RPMI7951 (cell line): ENCODE measurements around the gene ZNF408. TPM values are rescaled to one million over a fixed set of nuclear protein-coding genes. Genes with fewer than 3 reads are reported as not detected.
A peak's percentile ranks its signal among the peaks of the same experiment; 100 is the strongest.

Source experiments
- DNase-seq: peaks from one replicate; pipeline ENCODE4 v3.0.0-alpha.2; 2012; ENCODE audit warnings: low read depth
- total RNA-seq: library from RNA; depleted of rRNA; stranded (reverse); fragments of >200 nt; shearing (Covaris generic); gene quantifications from 2 replicates; pipeline ENCODE4 v1.2.3, GENCODE V29; 2014

ZNF408 gene
- total RNA-seq, 1 experiment from 2014 or later, result 4.7 TPM

DNA sequence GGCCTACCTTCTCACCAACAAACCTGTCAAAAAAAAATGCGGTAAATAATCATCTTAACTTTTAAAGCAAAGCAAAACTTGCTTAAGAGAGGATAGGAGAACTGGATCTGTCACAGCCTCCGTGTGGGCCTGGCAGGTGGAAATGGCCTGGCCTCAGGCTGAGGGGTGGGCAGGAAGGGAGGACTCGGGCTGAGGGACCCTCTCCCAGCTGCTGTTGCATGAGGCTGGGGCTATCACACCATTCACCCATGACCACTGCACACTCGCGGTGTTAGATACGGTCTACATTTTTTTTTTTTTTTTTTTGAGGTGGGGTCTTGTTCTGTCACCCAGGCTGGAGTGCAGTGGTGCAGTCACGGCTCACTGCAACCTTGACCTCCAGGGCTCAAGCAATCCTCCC is 24.9 kb upstream of the ZNF408 start:
- DNase-seq, result no peak

DNA sequence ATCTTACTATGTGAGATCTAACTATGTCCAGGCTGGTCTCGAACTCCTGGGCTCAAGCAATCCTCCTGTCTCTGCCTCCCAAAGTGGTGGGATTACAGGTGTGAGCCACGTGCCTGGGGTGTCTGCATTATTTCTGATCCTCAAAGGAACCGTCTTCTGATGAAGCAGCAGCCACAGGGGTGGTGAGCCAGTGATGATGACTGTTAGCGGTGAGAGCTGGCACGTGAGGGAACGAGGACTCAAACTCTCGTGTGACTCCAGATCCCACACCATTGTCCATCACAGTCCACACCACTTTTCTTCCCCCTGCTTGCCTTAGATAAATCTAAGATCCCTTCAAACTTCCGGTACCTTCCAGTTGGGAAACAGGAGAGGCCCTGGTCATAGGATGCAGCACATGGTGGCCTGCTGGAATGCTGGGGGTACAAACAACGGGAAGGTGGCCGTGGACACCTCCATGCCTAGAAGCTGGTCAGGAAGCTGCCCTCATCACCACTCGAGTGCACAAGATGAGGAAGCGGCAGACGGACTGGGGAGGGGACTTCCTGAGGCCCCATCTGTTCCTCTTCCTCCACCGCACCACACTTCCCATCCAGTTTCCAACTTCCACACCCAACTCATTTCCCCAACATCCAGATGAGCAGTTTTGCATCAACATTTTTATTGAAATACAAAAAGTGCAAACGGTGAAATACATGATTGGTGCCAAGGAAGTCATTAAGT is 24.2 kb upstream of the ZNF408 start:
- no peak for DNase-seq

DNA sequence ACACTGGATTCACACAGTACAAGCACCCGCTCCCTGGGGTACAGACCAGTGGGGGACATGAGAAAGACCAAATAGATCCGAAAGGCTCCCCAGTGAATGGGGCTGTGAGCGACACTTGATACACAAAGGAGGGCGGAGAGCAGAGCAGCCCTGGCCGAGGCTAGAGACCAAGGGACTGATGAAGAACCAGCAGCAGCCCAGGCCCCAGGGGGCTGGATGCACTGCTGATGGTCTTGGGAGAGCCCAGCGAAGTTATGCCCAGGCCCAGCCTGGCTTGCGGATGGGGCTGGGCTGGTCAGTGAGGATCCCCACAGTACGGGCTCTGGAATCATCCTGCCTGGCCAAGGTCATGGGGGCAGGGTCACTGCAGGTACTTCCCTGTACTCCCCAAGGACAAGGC is 23.7 kb upstream of the ZNF408 start:
- no peak for DNase-seq

DNA sequence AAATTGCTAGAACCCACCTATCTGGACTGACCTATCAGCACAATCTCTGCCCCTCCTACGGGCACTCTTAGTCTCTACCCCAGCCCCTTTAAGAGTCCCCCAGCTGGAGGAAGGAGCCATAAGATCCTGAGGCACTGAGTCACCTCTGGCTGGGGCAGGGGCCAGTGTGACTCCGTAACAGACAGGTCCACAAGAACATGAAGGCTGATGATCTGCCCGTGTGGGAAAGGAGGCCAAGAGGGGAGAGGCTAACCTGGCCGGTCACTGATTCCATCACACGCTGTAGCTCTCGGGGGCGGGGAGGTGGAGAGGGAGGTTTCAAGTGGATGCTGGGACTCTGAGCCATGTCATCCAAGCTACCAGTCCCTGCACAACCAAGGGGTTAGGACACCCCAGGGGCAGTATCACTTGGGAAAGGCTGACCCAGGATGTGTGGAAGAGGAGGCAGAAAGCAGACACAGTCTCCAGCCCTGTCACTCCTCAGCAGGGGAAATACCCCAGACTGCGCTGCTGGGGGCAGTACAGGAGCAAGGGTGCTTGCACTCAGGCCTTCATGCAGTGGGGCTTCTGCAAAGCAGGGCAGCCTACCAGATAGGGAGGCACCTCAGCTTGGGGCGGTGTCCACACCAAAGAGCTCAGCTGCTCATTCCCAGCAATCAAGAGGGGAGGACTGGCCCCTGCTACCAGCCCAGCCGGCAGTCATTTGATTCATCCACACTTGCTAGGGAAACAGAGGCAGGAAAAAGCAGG is 22.7 kb upstream of the ZNF408 start:
- DNase-seq, result no peak

DNA sequence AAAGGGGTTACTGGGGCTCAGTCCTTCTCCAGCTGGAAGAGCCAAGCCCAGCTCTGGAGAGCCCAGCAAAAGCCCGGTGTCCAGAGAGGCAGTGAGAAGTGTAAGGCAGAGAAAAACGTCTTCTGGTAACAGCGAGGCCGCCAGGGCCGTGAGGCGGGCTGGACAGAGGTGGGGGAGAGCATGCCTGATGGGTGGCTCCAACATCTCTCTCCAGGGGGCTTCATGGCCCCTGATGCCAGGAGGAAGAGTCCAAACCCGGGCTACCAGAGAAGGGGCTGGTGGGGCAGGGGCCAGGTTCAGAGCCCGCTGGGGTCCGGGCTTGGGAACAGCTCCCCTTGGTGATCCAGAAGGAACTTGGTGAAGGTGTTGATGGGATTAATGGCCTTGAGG is 22.1 kb upstream of the ZNF408 start:
- no peak for DNase-seq

DNA sequence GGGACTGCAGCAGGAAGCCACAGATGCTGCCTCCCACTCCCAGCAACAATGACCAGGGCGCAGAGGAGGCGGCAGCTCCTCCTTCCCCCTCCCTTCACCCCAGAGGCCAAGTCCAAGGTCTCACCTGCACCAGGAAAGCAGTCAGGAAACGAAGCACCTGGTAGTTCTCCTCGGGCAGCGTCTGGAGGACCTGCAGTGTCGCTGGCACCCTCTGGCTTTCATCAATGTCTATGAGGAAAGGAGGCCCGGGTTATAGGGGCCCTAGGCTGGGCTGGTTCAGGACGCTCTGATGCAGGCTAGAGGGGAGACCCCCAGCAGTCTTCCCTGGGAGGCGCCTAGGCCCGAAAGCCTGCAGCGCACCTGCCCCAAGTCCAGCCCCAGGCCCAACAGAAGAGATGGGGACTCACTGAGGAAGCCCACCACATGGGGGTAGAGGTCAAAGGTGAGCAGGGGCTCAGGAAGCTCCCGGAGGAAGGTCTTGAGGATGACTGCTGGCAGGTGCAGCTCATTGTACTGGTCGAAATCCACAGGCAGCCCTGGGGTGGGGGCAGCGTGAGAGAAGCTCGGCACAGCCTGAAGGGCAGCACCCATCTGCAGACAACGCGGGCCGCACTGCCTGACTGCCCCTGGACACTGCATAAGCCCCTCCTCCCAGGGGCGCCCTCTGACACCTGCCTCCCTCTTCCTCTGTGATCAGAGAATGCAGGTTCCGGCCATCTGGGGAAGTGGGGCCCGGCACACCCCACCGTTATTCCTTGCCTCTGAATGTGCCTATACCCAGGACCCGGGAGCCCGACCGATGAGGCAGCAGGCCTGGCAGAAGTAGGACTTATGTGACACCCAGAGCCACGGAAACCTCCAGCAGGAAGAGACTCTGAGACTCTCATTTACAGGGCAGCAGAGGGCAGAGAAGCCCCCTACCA is 21.3 kb upstream of the ZNF408 start:
- no peak for DNase-seq

DNA sequence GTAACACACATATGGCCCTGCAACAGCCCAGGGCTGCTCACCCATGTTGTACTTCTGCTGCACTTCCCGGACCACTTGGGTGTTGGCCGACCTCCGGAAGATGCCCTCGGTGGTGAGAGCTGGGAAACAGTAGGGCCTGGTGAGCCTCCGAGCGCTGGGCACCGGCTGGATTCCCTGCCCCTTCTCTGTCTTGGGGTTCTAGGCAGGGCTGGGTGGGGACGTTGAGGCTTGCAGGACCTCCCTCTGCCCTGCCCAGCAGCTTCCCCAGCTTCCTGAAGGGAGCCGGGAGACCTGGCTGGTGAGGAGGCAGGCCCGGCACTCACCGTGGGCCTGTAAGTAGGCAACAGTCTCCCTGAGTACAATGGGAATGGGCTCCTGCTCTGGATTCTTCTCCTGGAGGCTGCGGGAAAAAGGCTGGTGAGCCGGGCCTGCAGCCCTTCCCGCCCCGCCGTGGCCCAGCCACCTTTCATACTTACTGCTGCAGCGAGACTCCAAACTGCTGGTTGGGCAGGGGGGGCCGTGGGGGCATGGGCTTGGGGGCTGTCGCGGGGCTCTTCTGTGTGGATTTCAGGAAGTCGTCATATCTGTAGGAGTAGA is 20.6 kb upstream of the ZNF408 start:
- no peak for DNase-seq

DNA sequence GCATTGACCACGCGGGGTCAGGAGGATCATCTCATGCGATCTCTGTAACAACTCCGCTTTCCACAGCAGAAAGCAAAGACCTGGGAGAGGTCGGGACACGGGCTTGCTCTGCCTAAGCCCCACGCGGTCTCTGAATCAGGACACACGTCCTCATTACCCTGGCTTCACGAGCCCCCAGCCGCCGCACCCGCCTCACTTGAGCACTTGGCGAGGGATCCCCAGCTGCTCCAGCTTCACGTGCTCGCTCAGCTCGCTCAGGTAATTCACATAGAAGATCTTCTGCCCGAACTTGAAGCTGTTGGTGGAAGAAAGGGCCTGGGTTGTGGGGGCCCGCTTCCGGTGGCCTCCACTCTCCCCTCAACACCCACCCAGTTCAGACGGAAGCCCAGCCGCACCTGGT is 20.0 kb upstream of the ZNF408 start:
- DNase-seq, result no peak

DNA sequence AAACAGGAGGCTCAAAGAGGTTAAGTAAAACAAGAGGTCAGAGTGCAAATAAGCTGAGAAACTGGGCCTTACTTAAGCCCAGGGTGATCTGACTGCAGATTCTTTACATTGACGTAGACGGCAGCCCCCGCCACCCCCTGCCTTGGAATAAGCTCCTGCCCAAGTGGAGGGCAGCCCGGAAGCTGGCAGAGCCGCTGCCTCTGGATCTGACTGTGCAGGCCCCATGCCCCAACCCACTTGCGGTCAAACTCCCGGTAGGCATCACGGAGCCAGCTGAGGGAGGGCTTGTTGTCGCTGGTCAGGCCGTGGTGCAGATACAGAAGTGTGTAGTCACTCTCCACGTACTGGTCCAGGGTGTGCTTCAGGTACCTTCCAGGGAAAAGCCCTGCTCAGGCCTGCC is 19.0 kb upstream of the ZNF408 start:
- no peak for DNase-seq

DNA sequence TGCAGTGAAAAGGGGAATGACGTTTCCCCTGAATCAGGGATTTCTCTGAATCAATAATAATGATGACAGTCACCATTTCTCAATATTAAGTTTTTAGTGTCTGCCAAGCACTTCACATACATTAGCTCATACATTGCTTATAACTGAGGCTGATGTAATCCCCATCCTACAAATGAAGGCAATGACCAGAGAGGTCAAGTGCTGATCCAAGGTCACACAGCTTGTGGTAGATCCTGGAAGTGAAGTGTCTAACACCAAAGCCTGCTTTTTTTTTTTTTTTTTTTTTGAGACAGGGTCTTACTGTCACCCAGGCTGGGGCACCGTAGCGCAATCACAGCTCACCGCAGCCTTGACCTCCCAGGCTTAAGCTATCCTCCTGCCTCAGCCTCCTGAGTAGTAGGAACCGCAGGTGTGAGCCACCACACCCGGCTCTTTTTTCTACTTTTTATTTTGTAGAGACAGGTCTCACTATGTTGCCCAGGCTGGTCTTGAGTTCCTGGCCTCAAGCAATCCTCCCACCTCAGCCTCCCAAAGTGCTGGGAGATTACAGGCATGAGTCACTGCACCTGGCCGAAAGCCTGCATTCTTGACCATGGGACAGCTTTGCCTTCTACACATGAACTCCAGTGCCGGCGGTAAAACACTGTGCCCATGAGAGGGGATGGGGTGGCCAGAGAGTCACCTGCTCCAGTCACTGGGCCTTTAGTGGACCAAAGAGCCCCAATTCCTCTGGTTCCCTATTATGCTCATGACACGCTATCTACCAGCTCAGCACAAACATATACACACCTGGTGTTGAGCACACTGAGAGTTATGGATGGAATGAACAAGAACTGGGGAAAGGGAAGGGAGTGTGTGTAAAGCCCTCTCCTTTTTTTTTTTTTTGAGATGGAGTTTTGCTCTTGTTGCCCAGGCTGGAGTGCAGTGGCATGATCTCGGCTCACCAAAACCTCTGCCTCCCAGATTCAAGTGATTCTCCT is 17.8 kb upstream of the ZNF408 start:
- peak; percentile 17 for DNase-seq

DNA sequence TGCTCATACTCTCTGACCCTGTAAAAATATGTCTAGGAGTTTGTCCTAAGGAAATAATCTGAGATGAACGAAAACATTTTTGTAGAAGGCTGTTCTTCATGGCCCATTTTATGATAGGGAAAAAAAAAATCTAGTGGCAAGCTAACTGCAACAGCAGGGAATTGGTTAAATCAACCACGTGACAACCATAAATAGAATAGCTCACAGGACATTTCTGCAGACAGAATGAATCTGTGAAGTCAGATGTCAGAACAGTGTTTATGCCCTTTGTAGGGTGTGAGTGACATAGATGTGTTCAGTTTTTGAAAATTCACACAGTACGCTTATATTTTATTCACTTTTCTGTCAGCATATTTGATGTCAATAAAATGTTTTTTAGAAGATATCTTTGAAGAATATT is 16.5 kb upstream of the ZNF408 start:
- DNase-seq, result no peak

DNA sequence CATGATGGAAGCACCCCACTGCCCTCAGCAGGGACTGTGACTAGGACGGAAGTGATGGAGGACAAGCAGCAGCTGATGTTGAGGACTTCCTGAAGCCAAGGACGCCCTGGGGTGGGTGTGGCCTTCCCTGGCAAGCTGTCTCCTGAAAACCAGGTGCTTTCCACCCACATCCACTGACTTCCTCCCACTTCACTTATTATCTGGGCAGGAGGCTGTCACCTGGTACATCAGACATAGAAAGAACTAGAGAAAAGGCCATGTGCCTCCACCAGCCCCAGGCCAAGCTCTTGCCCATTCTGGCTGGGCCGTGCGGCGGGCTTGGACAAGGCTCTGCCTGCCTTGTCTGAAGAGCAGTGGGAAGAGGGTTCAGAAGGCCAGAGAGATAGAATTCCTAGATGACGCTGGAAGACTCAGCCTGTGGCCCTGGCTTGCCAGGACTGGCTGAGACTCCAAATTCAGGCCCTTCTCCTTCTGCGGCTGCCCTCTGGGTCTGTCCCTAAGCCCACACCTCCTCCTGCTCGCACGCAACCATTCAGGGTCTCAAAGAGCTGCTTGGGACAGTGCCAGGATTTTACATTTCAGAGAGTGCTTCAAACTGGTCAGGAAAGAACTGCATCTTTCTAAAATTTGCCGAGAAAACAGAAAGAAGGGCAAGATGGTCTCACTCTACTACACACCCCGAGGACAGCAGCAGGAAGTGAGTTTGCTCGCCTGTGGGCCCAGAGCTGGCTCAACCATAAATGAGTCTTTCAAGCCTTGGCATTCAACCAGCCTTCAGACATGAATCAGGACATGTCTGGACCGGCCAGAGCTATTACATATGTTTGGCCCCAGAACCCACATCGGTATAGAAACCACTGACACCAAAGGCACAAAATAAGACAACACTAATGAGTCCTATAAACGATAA is 13.7 kb upstream of the ZNF408 start:
- DNase-seq, result peak; percentile 71

DNA sequence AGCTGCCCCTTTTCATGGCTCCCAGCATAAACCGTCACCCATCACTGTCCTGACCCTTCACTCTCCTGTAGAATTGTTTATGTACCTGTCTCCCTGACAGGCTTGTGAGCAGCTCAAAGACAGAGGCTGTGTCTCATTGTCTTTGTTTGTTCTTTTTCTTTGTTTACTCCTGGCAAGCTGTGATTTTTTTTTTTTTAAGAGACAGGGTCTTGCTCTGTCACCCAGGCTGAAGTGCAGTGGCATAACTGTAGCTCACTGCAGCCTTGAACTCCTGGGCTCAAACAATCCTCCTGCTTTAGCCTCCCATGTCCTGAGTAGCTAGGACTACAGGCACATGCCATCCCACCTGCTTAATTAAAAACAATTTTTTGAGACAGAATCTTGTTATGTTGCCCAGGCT is 10.1 kb upstream of the ZNF408 start:
- DNase-seq, result no peak

DNA sequence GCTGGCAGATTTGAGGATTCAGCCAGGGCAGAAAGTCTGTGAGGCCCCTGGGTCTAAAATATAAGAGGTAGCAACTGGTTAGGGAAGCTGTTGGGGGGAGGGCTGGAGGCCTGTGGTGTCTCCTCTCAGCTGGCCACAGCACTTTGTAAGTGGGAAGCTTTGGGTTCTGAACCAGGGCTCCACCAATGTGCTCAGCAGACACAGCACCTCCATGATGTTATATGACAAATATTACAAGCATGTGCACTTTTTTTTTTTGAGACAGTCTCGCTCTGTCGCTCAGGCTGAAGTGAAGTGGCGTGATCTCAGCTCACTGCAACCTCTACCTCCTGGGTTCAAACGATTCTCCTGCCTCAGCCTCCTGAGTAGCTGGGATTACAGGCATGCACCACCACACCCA is 8.4 kb upstream of the ZNF408 start:
- no peak for DNase-seq

DNA sequence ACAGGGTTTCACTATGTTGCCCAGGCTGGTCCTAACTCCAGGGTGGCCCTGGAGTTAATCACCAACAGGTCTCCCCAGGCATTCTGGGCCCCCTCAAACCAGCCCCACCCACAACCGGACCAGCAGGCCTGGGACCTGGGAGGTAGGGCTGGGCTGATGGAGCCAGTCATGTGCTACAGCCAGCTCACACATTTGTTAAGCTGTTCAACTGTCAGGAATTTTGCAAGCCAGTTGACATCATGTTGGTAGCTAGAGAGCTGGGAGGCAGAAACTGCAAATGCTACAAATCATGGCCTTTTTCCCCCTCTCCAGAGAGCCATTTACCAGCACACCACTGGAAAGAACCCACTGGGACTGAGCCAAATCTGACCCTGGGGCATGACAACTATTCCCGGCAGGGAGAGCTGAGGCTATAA is 7.2 kb upstream of the ZNF408 start:
- DNase-seq, result no peak

DNA sequence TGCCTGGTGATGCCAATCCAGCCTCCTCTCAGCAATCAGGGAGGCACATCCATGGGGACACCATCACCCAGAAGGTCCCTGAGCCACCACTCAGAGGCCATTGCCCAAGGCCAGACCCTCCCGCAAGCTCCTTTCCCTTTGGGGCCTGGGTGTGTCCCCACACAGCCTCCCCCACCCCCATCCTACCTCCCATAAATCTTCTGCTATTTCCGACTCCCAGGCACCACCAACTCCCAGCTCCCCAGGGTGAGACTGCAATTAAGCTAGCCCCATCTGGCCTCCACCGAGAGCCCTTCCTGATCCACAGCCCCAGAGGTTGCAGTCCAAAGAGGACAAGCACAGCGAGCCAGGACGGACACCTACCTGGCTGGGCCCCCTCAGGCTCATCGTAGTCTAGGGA is 6.8 kb upstream of the ZNF408 start:
- no peak for DNase-seq

DNA sequence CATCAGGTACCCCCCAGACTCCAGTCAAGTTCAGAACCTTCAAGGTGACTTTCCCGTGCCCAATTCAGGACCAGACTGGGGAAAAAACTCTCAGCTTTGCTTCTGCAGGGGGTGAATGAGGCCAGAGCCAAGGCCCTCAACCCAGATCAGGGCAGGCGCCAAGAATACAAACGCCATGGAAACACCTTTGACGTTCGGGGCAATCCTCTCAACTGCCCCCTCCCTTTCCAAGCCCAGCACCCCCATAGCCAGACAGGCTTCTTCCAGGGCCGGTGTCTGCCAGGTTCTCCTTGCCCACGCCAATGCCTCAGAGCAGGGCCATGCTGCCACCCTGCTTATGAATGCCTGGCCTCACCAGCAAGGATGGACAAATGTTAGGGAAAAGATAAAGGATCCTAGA is 6.2 kb upstream of the ZNF408 start:
- DNase-seq, result no peak

DNA sequence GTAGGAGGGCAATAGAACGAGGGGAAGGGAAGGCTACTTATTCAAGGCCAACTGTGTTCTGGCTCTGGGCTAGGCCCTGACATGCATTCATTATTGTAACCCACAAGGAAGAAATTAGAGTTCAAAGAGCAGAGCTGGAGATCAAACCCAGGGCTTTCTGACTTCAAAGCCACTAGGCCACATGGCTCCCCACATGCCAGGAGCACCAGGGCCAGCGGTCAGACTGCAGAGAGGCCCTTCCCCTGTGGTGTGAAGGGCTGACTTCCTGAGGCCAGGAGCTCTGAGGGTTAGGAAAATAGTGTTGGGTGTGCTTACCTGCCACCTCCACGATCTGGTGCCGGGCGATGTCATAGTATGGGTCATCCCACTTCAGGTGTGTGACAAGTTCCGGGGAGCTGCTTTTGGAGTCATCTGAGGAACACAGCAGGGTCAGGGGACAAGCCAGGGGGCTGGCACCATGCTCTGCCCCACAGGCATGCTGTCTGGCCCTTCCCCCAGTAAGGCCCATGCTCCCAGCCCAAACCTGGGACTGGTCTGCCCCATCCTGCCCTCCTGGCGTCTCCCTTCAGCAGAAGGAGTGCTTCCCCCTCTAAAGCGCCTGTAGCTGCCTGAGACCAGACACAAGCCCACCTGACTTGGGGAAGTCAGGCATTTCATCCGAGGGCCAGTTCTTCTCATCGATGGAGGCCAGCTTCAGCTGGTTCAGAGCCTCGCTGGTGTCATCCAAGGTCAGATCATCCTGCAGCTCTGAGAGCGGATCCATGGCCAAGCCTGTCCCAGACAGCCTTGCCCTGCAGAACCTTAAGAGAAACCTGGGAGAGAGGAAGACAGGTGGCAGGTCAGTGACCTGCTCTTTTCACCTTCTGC is 5.3 kb upstream of the ZNF408 start:
- DNase-seq, result no peak

DNA sequence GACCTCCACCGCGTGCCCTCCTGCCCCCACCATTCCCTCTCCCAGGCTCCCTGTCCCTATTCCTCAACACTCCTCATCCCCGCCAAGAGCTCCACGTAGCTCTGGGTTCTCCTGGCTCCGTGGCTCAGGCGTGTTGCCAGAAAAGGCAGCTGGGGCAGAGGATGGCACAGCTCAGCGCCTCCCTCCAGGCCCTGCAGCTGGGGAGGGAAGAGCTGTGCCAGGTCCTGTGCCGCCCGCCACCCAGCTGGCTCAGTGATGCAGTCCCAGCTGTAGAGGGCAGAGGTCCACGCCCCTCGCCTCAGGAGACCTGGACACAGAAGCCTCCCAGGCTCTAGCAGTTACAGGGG is 4.6 kb upstream of the ZNF408 start:
- DNase-seq, result no peak
